Pons (tissue), 1 donor: ENCODE measurements around the gene CDC14B.
"Not testable (repeated sequence)": the region's sequence is repeated elsewhere in the genome, so short reads cannot be mapped to it uniquely, and the experiment has no call there.

Experiments
- DNase-seq: peaks from one replicate; pipeline ENCODE4 v3.0.0-alpha.2; 2016; ENCODE audit warnings: low spot score

CDC14B gene

DNA sequence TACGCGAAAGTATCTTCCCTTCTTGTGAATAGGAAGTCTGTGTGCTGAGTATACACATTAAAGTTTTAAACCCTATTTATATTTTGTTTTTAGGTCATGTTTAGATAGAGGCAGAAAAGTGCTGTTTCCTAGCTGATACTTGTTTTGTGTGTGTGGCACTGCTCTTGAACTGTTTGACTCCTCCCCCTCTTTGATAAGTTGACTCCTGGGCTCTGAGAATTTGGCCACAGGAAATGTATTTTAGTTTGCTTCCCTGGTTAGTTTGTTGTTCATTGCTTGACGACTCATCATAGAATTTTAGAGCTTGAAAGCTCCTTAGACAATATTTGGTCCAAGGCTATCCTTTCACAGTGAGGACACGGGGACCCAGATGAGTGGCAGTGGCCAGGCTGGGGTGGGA, 2.0 kb upstream of the CDC14B start:
- no peak for DNase-seq

DNA sequence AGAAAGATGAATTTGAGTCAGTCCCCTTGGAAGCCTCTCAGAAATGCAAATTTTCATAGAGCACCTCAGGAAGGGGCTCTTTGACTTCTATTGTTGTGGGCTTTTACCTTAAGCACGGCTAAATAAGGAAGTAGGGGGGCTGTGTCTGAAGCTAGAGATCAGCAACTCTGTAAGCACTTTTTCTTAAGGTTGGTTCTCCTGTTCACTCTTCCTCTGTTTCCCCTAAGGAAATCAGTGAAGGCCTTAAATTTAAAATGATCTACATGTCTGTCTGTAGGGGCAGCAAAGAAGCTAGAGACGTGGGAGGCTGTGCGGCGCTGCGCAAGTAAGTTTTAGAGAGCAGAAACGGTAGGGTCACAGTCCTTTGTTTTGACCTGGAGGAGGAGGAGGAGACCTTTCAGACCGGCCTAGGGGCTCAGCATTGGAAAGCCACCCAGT, 1.2 kb upstream of the CDC14B start:
- DNase-seq: no peak

- no peak for DNase-seq
Observed at GRCh38 chr9:96620181-96620514, 505 bp upstream of the CDC14B start.

DNA sequence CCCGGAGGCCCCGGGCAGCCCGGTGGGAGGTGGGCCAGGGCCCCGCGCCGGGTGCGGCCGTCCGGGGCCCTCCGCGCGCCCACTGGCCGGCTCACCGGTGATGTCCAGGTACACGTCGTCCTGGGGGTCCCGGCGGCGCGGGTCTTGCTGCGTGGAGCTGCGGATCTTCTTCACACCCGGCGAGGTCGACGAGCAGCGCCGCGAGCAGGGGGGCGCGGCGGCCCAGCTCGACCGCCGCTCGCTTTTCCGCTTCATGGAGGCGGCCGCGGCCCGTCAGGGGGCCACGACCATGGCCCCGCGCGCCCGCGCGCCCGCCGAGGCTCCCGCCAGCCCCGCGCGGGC, 548 bp downstream of the CDC14B start:
- DNase-seq: no peak

DNA sequence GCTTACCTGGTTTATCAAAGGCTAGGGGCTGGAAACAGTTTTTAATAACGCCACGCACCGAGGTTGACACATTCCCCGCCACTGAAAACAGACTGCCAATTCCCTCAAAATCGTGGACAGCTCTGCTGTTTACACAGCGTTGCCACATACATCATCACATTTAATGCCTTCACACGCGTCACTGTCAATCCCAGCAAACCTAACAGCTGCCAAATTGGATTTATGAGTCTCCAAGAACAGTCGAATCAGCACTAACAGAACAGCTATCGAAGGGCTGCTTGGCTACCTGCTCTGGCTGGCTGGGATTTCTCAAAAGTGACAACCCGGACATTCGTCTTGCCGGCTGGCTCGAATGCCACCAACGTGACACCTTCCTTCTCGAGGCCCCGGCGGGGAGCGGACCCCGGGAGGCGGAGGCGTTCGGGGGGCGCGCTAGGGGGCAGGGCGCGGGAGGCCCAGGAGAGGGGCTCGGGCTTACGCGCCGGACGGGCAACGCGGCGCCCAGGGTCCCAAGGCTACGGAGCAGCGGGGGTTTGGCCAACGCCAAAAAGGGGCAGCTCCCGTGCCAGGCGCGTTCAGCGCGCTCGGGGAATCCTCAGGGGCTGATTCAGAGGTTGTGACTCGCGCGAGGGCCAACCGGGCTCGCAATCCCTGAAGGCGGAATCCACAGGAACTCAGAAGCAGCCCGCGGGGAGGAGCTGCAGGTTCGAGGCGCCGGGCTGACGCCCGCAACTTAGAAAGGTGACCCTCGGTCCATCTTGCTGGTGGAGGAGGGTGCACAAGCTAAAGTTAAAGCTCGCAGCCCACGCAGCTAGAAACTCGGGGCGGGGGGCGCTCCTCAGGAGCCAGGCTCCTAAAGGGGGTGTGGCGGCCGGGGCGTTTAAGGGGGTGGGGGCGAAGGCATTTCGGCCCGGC, 1.2 kb downstream of the CDC14B start:
- peak; percentile 81 for DNase-seq

DNA sequence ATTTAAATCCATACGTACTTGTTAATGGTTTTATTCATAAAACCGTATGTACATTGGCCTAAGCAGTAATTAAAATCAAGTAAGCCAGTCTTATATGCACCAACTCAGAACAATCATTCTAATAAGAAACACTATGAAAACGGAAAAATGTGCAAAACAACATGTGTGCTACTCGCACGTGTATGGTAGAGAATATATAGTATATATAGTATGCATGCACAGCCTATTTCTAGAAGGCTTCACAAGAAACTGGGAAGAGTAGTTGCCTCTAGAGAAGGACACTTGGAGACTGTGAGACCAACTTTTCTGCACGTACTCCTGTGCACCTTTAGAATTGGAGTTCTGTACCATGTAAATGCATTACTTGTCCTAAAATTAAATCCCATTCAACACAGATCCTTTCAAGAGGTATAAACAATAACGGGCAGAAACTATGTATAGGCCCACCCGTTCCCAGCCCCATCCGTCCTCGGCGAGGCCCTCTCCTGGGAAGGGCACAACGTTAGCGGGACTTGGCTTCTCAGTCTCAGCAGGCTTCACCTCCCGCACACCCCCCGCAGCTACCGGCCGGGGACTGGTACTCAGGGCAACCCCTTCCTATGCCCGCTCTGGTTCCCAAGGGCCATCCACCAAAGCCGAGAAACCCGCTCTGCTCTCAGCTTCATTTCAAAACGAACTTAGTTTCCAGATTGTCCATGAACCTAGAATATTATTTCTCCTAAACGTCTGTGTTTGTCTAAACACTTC, 2.0 kb downstream of the CDC14B start:
- no peak for DNase-seq

- no peak for DNase-seq
Observed at GRCh38 chr9:96616817-96617438, 2.7 kb downstream of the CDC14B start.

DNA sequence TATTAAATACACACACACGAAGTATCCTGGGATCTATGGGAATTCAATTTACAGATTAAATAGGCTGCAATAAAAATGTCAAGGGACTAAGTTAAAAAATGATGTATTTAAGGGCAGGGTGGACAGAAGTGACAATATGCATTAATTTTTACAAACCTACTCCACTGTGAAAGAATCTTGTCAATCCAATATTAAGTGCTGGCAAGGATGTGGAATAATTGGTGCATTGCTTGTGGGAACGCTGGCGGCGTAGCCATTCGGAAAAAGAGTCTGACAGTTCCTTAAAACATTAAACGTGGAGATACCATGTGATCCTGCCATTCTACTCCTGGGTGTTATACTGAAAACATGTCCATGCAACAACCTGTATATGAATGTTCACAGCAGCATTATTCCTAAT, 4.2 kb downstream of the CDC14B start:
- no peak for DNase-seq

DNA sequence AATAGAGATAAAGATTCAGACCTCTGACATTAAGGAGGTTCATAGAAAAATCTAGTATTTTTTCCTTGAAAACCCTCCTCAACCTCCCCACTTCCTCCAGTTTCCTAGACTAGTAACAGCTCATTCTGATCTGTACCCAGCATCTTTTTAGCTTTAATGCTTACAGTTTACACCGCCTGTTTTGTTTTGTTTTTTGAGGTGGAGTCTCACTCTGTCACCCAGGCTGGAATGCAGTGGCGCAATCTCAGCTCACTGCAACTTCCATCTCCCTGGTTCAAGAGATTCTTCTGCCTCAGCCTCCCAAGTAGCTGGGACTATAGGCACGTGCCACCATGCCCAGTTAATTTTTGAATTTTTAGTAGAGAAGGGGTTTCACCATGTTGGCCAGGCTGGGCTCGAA, 5.0 kb downstream of the CDC14B start:
- DNase-seq: not testable (repeated sequence)

DNA sequence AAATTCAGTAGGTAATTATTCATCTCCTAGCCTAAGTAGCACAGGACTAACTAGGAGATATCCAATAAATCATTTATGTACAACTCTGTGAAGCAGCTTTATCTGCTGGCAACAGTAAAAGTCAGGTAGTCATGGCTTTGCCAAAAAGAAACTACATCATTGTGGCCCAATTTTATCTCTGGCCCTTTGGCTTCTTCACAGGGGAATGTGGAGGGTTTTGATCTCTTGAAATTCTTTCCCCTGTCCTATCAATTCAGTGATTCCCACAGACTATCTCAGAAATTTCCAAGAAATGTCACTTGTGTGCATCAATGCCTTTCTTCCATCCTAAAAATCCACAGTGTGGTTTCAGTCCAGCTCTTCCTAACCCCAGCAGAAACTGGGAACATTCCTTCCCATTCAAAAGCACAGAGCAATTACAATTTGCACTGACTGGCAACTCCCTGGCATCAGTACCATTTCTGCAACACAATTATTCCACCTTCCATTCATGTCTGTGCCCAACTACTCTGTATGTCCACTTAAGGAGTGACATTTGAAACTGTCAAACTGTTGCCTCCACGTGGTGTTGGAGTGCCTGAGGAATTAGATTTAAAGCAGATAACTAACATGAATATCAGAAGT, 6.6 kb downstream of the CDC14B start:
- peak; percentile 69 for DNase-seq

DNA sequence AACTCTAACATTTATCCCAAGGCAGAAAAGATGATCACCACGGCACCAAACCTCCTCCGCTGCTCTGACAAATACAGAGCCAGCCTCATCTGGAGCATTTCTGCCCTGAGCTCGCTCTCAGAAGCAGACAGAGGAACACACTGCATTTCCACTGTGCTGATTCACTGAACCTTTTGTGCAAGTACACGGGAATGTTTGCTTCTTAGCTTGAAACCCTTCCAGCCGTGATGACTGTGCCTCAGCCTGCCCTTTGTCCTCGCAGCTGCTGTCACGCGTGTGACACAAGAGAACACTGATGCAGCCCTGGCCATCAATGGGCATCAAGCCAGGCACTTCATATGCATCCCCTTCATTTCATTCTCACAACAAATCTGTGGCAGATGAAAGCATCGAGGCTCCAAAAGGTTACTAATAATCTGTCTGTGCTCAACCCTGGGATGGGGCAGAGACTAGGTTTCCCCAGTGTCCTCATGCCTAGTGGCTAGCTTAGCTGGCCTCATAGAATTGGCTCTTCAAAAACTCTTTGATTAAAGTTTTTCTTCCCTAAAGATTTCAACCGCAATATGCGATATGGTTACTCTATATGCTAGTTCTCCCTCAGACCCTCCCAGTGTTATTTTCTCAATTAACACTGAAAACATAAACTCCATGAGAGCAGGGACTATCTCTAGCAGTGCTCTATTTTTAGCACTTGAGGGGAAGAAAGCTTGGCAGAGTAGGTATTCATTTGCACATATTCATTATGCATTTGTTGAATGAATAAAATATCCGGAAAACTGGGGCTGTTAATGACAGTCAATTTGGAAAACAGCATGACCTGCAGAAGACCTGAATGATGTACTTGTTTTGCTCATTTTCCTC, 7.3 kb downstream of the CDC14B start:
- DNase-seq: peak; percentile 98

DNA sequence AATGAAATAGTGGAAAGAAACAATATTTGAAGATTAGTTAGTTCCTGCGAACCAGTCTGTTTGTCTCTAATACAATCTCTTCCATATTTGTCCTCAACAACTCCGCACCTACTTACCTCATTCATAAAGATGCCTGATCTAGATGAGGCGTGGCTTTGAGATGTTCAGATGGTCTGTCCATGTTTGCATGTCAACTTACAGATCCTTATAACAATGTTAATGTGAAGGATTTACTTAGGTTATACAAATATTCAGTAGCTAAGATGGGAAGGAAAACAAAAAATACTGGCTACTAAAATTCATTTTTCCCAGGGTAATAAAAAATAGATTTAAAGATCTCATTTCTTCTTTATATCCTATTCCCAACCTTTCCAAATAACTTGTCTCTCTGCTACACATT, 8.3 kb downstream of the CDC14B start:
- peak; percentile 67 for DNase-seq

DNA sequence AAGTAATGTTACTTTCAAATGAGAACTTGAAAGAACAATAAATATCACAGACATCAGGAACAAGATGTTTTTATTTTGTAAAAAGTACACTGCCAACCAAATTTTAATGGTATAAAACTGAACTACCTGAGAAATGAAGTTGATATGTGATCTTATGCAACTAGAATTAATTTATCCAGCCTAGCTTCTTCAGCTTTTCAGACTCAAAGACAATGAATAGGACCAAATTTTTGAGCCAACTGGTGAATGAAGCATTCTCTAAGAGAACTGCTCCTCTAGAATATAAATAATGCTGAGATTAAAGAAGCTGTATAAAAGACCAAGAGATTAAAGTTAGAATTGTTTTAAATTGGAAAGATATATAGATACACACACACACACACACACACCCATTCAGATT, 9.9 kb downstream of the CDC14B start:
- DNase-seq: peak; percentile 73

- DNase-seq: peak; percentile 19
Observed at GRCh38 chr9:96607971-96608370, 11.7 kb downstream of the CDC14B start.

DNA sequence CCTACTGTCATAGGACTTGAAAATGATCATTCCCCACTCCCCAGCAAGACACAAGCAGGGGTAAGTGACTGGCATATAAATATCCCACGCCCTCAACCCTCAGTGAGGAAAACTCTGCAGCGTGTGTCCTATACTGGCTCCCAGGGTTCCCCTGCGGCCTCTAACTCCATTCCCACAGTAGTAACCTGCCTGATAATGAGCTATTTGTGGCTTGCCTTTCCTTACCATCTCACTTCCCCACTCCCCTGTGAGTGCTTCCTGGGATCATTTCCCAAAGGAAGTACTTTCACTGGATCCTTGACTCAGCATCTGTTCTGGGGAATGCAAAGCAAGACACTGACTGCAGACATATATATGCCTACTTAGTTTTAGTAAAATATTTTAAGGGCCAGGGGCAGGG, 14.3 kb downstream of the CDC14B start:
- DNase-seq: no peak

GRCh38 chr9:96604004-96604319, 15.7 kb downstream of the CDC14B start:
- no peak for DNase-seq

DNA sequence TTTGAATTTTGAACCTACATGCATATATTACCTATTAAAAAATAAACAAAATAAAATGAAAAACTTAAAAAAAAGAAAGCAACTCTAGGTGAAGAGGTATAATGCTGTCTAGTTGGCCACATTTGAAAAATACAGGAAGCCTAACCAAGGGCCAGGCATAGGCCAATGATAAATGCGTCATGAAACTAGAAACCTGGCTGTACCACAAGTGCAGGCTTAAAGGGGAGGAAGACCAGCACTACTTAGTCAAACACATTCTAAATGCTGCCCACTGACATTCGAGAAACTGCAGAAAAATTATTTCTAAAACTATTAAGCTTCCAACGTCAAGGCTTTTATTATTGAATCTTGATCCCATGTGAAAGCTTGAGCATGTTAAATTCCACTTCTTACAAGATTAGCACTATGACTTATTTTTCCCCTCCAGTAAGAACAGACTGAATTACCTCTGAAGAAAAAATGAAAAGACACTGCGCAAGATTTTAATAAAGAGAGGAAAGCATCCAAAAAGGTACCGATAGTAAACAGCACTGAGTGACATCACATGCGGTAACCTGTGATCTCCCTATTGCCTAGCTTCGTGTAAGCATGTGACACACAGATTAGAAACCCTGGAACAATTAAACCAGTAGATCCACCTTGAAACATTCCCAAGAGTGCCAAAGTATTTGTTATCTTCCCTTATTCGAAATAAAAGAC, 16.2 kb downstream of the CDC14B start:
- no peak for DNase-seq

DNA sequence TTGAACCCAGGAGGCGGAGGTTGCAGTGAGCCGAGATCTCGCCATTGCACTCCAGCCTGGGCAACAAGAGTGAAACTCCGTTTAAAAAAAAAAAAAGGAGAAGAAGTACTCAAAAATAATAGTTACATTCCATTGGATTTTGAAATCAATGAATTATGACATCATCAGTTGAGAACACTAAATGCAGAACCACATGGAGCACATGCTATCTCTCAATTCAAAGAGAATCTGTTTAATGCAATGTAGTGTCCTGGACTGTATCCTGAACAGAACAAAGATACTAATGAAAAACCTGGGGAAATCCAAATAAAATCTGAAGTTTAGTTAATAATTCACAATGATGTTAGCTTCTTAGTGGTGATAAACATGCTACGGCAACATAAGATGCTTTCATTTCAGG, 20.3 kb downstream of the CDC14B start:
- DNase-seq: no peak

DNA sequence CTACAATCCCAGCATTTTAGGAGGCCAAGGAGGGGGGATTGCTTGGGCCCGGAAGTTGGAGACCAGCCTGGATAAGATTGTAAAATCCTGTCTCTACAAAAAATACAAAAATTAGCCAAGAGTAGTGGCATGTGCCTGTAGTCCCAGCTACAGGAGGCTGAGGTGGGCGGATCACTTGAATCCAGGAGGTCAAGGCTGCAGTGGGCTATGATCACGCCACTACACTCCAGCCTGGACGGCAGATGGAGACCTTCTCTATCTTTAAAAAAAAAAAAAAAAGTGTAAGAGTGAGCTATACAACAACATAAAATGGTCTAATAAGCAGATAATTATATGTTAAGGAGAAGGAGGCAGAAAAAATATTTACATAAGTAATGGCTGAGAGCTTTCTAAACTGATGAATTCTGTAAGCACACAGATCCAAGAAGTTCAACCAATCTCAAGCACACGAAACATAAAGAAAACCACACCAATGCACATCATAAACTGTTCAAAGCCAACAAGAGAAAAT, 23.0 kb downstream of the CDC14B start:
- DNase-seq: no peak

GRCh38 chr9:96587338-96588315, 32.0 kb downstream of the CDC14B start:
- DNase-seq: no peak
